ENCODE results near the gene HOATZ. TPM values are rescaled to one million over a fixed set of nuclear protein-coding genes. Genes with fewer than 3 reads are reported as not detected.

Gene HOATZ
- total and polyA plus RNA-seq, 12 donors: not detected

- H3K27me3 ChIP-seq: peaks cover 10% of the 10 kb centered on the region
- no peak overlapping the region for H3K27ac ChIP-seq
- no peaks in the 10 kb centered on the region for H3K4me1 ChIP-seq (replicated peaks in 1 of 2)
- no peak overlapping the region for H3K4me3 ChIP-seq
- TF ChIP-seq, protein P1, sequence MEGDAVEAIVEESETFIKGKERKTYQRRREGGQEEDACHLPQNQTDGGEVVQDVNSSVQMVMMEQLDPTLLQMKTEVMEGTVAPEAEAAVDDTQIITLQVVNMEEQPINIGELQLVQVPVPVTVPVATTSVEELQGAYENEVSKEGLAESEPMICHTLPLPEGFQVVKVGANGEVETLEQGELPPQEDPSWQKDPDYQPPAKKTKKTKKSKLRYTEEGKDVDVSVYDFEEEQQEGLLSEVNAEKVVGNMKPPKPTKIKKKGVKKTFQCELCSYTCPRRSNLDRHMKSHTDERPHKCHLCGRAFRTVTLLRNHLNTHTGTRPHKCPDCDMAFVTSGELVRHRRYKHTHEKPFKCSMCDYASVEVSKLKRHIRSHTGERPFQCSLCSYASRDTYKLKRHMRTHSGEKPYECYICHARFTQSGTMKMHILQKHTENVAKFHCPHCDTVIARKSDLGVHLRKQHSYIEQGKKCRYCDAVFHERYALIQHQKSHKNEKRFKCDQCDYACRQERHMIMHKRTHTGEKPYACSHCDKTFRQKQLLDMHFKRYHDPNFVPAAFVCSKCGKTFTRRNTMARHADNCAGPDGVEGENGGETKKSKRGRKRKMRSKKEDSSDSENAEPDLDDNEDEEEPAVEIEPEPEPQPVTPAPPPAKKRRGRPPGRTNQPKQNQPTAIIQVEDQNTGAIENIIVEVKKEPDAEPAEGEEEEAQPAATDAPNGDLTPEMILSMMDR (IDR thresholded peaks at IDR 0.05): no peak
- TF ChIP-seq POLR2A (IDR thresholded peaks at IDR 0.05): no peak
- H3K36me3 ChIP-seq (replicated peaks in 1 of 2): no peaks in the 10 kb centered on the region
- DNase-seq: no peak
- intact Hi-C loops (cut with DNase I): no loop called here
- 36 to 75% (median 70%) methylated on average over 1 of the region's 1 CpG for WGBS, 4 donors
- no peaks in the 10 kb centered on the region for H3K9me3 ChIP-seq (replicated peaks in 1 of 3)
These were observed 4.1 kb downstream of the HOATZ start for GRCh38 chr11:111518668-111519067.

DNA sequence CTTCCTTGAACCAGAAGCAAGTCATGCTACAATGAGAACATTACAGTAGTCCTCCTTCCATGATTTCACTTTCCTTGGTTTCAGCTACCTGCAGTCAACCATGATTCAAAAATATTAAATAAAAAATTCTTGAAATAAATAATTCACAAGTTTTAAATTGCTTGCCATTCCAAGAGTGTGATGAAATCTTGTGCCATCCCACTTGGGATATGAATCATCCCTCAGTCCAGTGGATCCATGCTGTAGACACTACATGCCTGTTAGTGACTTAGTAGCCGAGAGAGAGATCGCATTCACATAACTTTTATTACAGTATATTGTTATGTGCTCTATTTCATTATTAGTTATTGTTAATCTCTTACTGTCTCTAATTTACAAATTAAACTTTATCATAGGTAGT, 6.0 kb downstream of the HOATZ start:
- intact Hi-C loops (cut with DNase I): no loop called here
- Histone ChIP-seq H3K4me1 (replicated peaks in 1 of 2) (no peaks in the 10 kb centered on the region), H3K4me3 (no peak overlapping the region), H3K27me3 (peaks cover 10% of the 10 kb centered on the region), H3K27ac (no peak overlapping the region), H3K36me3 (replicated peaks in 1 of 2) (no peaks in the 10 kb centered on the region), H3K9me3 (replicated peaks in 1 of 3) (no peaks in the 10 kb centered on the region)
- TF ChIP-seq, protein P1 (IDR thresholded peaks at IDR 0.05): no peak
- TF ChIP-seq POLR2A (IDR thresholded peaks at IDR 0.05): no peak
- DNase-seq: no peak
- 94 to 97% (median 96%) methylated on average over 2 of the region's 2 CpGs for WGBS, 4 donors

DNA sequence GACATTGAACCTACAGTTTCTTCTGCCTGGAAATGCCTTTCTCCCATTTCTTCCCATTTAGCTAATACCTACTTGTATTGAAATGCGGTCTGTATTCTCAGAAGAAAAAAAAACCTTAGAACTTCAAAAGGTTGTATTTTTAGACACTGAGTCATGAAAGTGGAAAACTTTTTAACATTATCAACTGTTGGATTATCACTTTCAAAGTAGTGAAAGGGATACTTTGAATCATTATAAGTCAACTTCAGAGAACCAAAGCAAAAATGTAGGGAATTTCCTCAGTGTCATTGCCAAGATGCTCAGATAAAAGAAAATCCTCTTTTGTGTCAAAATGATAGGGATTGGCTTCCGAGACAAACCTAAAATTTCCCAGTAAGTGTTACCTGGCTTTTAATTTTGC, 6.6 kb downstream of the HOATZ start:
- Histone ChIP-seq H3K9me3 (replicated peaks in 1 of 3) (no peaks in the 10 kb centered on the region), H3K4me1 (replicated peaks in 1 of 2) (no peaks in the 10 kb centered on the region), H3K27me3 (peaks cover 10% of the 10 kb centered on the region), H3K4me3 (no peak overlapping the region), H3K36me3 (replicated peaks in 1 of 2) (no peaks in the 10 kb centered on the region), H3K27ac (no peak overlapping the region)
- TF ChIP-seq POLR2A (IDR thresholded peaks at IDR 0.05): no peak
- TF ChIP-seq, protein P1 (IDR thresholded peaks at IDR 0.05): no peak
- WGBS, 4 donors: 51 to 56% (median 52%) methylated on average over 2 of the region's 2 CpGs
- DNase-seq: no peak
- intact Hi-C loops (cut with DNase I): no loop called here

GRCh38 chr11:111522426-111522825, 7.8 kb downstream of the HOATZ start:
- H3K27ac ChIP-seq: no peak overlapping the region
- WGBS, 4 donors: 69 to 87% (median 82%) methylated on average over 5 of the region's 5 CpGs
- TF ChIP-seq POLR2A (IDR thresholded peaks at IDR 0.05): no peak
- TF ChIP-seq, protein P1 (IDR thresholded peaks at IDR 0.05): no peak
- DNase-seq: no peak
- no peaks in the 10 kb centered on the region for H3K36me3 ChIP-seq (replicated peaks in 1 of 2)
- H3K4me1 ChIP-seq (replicated peaks in 1 of 2): no peaks in the 10 kb centered on the region
- H3K4me3 ChIP-seq: no peak overlapping the region
- H3K27me3 ChIP-seq: peaks cover 10% of the 10 kb centered on the region
- intact Hi-C loops (cut with DNase I): no loop called here
- H3K9me3 ChIP-seq (replicated peaks in 1 of 3): no peaks in the 10 kb centered on the region

Measured in adrenal gland (tissue), 12 donors.